Trophoblast cell (in vitro differentiated cells and primary cell): ENCODE data around the gene TRIP10.

Source experiments
- DNase-seq, 2 donors: peaks; one replicate each; pipeline ENCODE4 v3.0.0-alpha.2; 2016
- H2AFZ ChIP-seq: 2 replicates; pipeline ENCODE4 v1.6.1; 2013; ENCODE audit warnings: low read length, moderate library complexity, mild to moderate bottlenecking; ENCODE audit not compliant: insufficient read depth, poor library complexity
- H2AK5ac ChIP-seq: 2 replicates; pipeline ENCODE4 v1.6.1; 2013; ENCODE audit warnings: mild to moderate bottlenecking, low read length
- H2BK120ac ChIP-seq: 2 replicates; pipeline ENCODE4 v1.6.1; 2013; ENCODE audit warnings: low read length, mild to moderate bottlenecking, moderate library complexity; ENCODE audit not compliant: insufficient read depth, poor library complexity
- H2BK12ac ChIP-seq: 2 replicates; pipeline ENCODE4 v1.6.1; 2013; ENCODE audit warnings: mild to moderate bottlenecking, low read length, moderate library complexity
- H2BK5ac ChIP-seq: 2 replicates; pipeline ENCODE4 v1.6.1; 2013; ENCODE audit warnings: low read length, low read depth, moderate library complexity, mild to moderate bottlenecking; ENCODE audit not compliant: poor library complexity
- H3K14ac ChIP-seq: 2 replicates; pipeline ENCODE4 v1.6.1; 2013; ENCODE audit warnings: mild to moderate bottlenecking, low read length
- H3K18ac ChIP-seq: 2 replicates; pipeline ENCODE4 v1.6.1; 2013; ENCODE audit warnings: mild to moderate bottlenecking, low read length
- H3K23ac ChIP-seq: 2 replicates; pipeline ENCODE4 v1.6.1; 2013; ENCODE audit warnings: low read length
- H3K27ac ChIP-seq: 2 replicates; pipeline ENCODE4 v1.5.1; 2013; ENCODE audit warnings: low read depth, mild to moderate bottlenecking, inconsistent platforms, low read length, moderate library complexity
- H3K27me3 ChIP-seq: 2 replicates; pipeline ENCODE4 v1.6.1; 2013; ENCODE audit warnings: inconsistent platforms, mild to moderate bottlenecking, low read length, moderate library complexity; ENCODE audit not compliant: insufficient read depth
- H3K36me3 ChIP-seq, 2 experiments: 1 replicate in 1 of 2; 2 replicates in 1 of 2; pipeline ENCODE4 v1.6.1; 2013; ENCODE audit warnings: low read length in 2 of 2, mild to moderate bottlenecking in 2 of 2, moderate library complexity in 1 of 2; ENCODE audit not compliant: insufficient read depth in 2 of 2, control insufficient read depth in 1 of 2
- H3K4ac ChIP-seq: 2 replicates; pipeline ENCODE4 v1.6.1; 2013; ENCODE audit warnings: low read depth, mild to moderate bottlenecking, low read length, moderate library complexity
- H3K4me1 ChIP-seq, 2 experiments: 1 replicate in 1 of 2; 2 replicates in 1 of 2; pipeline ENCODE4 v1.6.1; 2013; ENCODE audit warnings: low read length in 2 of 2, mild to moderate bottlenecking in 2 of 2, moderate library complexity in 1 of 2; ENCODE audit not compliant: insufficient read depth in 2 of 2, control insufficient read depth in 1 of 2
- H3K4me2 ChIP-seq: 2 replicates; pipeline ENCODE4 v1.6.1; 2013; ENCODE audit warnings: inconsistent platforms, mild to moderate bottlenecking, low read length, moderate library complexity
- H3K4me3 ChIP-seq: 2 replicates; pipeline ENCODE4 v1.5.1; 2013; ENCODE audit warnings: mild to moderate bottlenecking, low read depth, low read length, inconsistent platforms
- H3K79me1 ChIP-seq: one replicate; pipeline ENCODE4 v1.6.1; 2013; ENCODE audit warnings: low read length
- H3K79me2 ChIP-seq: 2 replicates; pipeline ENCODE4 v1.6.1; 2013; ENCODE audit warnings: low read length, mild to moderate bottlenecking; ENCODE audit not compliant: control insufficient read depth, insufficient read depth, poor library complexity
- H3K9ac ChIP-seq: 2 replicates; pipeline ENCODE4 v1.6.1; 2013; ENCODE audit warnings: mild to moderate bottlenecking, low read length
- H3K9me3 ChIP-seq: 2 replicates; pipeline ENCODE4 v1.6.1; 2013; ENCODE audit warnings: low read depth, mild to moderate bottlenecking, control low read depth, inconsistent platforms, low read length; ENCODE audit not compliant: insufficient read depth
- H4K12ac ChIP-seq: 2 replicates; pipeline ENCODE4 v1.6.1; 2013; ENCODE audit warnings: low read depth, mild to moderate bottlenecking, low read length, moderate library complexity
- H4K8ac ChIP-seq: 2 replicates; pipeline ENCODE4 v1.6.1; 2013; ENCODE audit warnings: low read depth, mild to moderate bottlenecking, low read length, moderate library complexity
- H4K91ac ChIP-seq: one replicate; pipeline ENCODE4 v1.6.1; 2013; ENCODE audit warnings: low read depth, mild to moderate bottlenecking, low read length, moderate library complexity
- WGBS: extraction: QIAGEN DNeasy Blood & Tissue Kit; methylation state at CpG from one replicate; pipeline ENCODE4 v1.1.7; 2013; ENCODE audit warnings: missing lambda C conversion rate; ENCODE audit not compliant: insufficient read length, insufficient coverage; ENCODE audit errors: extremely low coverage; 5-methylcytosine and 5-hydroxymethylcytosine counted together

TRIP10 gene

DNA sequence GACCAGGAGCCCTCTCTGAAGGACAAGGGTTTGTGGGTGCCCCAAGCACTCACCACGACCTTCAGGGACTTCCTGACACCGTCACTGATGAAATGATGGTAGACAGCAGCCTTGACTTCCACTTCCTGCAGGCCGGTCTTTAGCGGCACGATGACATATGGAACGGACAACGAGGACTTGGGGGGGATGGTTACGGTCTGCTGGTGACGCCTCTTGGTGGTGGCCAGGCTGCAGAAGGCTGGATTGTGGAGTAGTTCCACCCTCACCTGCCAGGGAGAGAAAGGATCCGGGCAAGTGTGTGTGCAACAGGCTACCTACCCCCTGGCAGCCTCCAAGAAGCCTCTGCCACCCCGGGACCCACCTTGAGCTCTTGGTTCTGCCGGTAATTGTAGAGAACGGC is 42.2 kb upstream of the TRIP10 start:
- Histone ChIP-seq H2BK120ac (no peak overlapping the region), H4K8ac (no peak overlapping the region), H4K12ac (no peak overlapping the region), H3K27me3 (no peaks in the 10 kb centered on the region), H3K27ac (no peak overlapping the region), H3K9ac (no peak overlapping the region), H3K79me2 (no peaks in the 10 kb centered on the region), H2BK5ac (no peak overlapping the region), H3K14ac (no peak overlapping the region), H3K4ac (no peak overlapping the region), H3K23ac (no peak overlapping the region), H3K79me1 (no peaks in the 10 kb centered on the region), H2BK12ac (no peak overlapping the region), H3K4me3 (no peak overlapping the region), H2AFZ (no peak overlapping the region), H3K36me3 (no peaks in the 10 kb centered on the region), H3K4me2 (no peak overlapping the region), H3K9me3 (peaks cover 3% of the 10 kb centered on the region), H3K18ac (no peak overlapping the region), H3K4me1 (no peaks in the 10 kb centered on the region), H2AK5ac (no peak overlapping the region), H4K91ac (no peak overlapping the region)
- WGBS: no CpG with 5 or more reads among the region's 13 CpGs
- no peak for DNase-seq

GRCh38 chr19:6699935-6700334 is 39.5 kb upstream of the TRIP10 start:
- Histone ChIP-seq H3K4ac (no peak overlapping the region), H3K27ac (no peak overlapping the region), H2BK120ac (no peak overlapping the region), H3K23ac (no peak overlapping the region), H2BK12ac (no peak overlapping the region), H3K18ac (no peak overlapping the region), H3K27me3 (no peaks in the 10 kb centered on the region), H3K4me3 (no peak overlapping the region), H3K9ac (no peak overlapping the region), H2AK5ac (no peak overlapping the region), H4K8ac (no peak overlapping the region), H2AFZ (no peak overlapping the region), H3K36me3 (no peaks in the 10 kb centered on the region), H3K4me2 (no peak overlapping the region), H3K4me1 (no peaks in the 10 kb centered on the region), H3K79me2 (no peaks in the 10 kb centered on the region), H3K14ac (no peak overlapping the region), H2BK5ac (no peak overlapping the region), H4K12ac (no peak overlapping the region), H3K79me1 (no peaks in the 10 kb centered on the region), H4K91ac (no peak overlapping the region), H3K9me3 (no peaks in the 10 kb centered on the region)
- DNase-seq: no peak

DNA sequence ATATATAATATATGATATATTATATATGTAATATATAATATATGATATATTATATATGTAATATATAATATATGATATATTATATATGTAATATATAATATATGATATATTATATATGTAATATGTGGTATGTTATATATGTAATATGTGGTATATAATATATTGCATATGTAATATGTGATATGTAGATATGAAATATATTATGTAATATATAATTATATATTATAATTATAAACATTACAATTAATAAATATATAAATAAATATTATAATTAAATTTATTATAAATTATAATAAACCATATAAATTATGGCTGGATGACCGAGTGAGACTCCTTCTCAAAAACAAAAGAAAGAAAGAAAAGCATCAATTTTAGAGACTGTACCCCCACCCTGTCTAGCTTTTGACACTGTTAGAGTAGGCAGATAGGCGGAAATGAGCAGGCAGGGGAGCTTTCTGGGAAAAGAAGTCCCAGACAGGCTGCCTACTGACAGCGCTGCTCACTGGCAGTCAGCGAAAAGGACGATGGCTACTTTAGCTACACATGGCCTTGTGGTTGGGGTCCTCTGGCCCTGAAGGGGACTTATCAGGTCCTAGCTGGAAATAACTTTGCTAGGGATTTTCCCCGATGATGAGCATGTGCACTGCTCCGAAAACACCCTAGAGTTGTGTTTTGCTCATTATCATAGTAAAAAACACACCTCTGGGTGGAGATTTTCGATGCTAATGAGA is 38.7 kb upstream of the TRIP10 start:
- Histone ChIP-seq H3K9me3 (no peaks in the 10 kb centered on the region), H4K91ac (no peak overlapping the region), H3K23ac (no peak overlapping the region), H3K79me2 (no peaks in the 10 kb centered on the region), H4K8ac (no peak overlapping the region), H3K4me1 (no peaks in the 10 kb centered on the region), H3K18ac (no peak overlapping the region), H3K4me2 (no peak overlapping the region), H4K12ac (no peak overlapping the region), H3K27me3 (no peaks in the 10 kb centered on the region), H3K27ac (no peak overlapping the region), H3K4ac (no peak overlapping the region), H3K79me1 (no peaks in the 10 kb centered on the region), H3K4me3 (no peak overlapping the region), H2BK12ac (no peak overlapping the region), H2AFZ (no peak overlapping the region), H3K36me3 (no peaks in the 10 kb centered on the region), H2BK5ac (no peak overlapping the region), H2AK5ac (no peak overlapping the region), H3K14ac (no peak overlapping the region), H3K9ac (no peak overlapping the region), H2BK120ac (no peak overlapping the region)
- WGBS: no CpG with 5 or more reads among the region's 8 CpGs
- no peak for DNase-seq

GRCh38 chr19:6705931-6706632 is 33.4 kb upstream of the TRIP10 start:
- no peak overlapping the region for H4K91ac ChIP-seq
- H3K18ac ChIP-seq: no peak overlapping the region
- H3K9me3 ChIP-seq: peaks cover 2% of the 10 kb centered on the region
- H2BK12ac ChIP-seq: no peak overlapping the region
- H2BK5ac ChIP-seq: no peak overlapping the region
- H3K27me3 ChIP-seq: peaks cover 9% of the 10 kb centered on the region
- DNase-seq: no peak
- no peaks in the 10 kb centered on the region for H3K79me2 ChIP-seq
- H3K4me3 ChIP-seq: no peak overlapping the region
- peaks cover 0 to 2% of the 10 kb centered on the region in 2 experiments for H3K4me1 ChIP-seq
- no CpG with 5 or more reads among the region's 11 CpGs for WGBS
- H3K79me1 ChIP-seq: no peaks in the 10 kb centered on the region
- H3K9ac ChIP-seq: no peak overlapping the region
- no peak overlapping the region for H3K14ac ChIP-seq
- no peak overlapping the region for H2AK5ac ChIP-seq
- H4K8ac ChIP-seq: no peak overlapping the region
- no peak overlapping the region for H3K4ac ChIP-seq
- H3K36me3 ChIP-seq: no peaks in the 10 kb centered on the region
- H4K12ac ChIP-seq: no peak overlapping the region
- H3K4me2 ChIP-seq: no peak overlapping the region
- H3K27ac ChIP-seq: no peak overlapping the region
- H3K23ac ChIP-seq: no peak overlapping the region
- no peak overlapping the region for H2BK120ac ChIP-seq
- H2AFZ ChIP-seq: no peak overlapping the region
